ENCODE measurements around the gene KLHL4. TPM values are rescaled to one million over a fixed set of nuclear protein-coding genes. Genes with fewer than 3 reads are reported as not detected.
"Not testable (repeated sequence)": the region's sequence is repeated elsewhere in the genome, so short reads cannot be mapped to it uniquely, and the experiment has no call there.

KLHL4 gene
- total RNA-seq, 1 experiment from 2014 or later, result 1.1 TPM

- Histone ChIP-seq H2AFZ (ENCODE audit: low read length) (no peak overlapping the region), H3K27me3 (ENCODE audit: low read length) (no peaks in the 10 kb centered on the region), H3K4me3 (ENCODE audit: low read length) (no peak overlapping the region), H4K20me1 (ENCODE audit: low read length) (no peaks in the 10 kb centered on the region), H3K9me3 (ENCODE audit: low read length) (no peaks in the 10 kb centered on the region), H3K4me1 (ENCODE audit: insufficient read depth, low read length) (no peaks in the 10 kb centered on the region), H3F3A (ENCODE audit: low read length, unreplicated experiment) (no peaks in the 10 kb centered on the region), H3K9me2 (replicated peaks; ENCODE audit: low read length) (no peaks in the 10 kb centered on the region), H3K36me3 (ENCODE audit: low read depth, low read length) (no peaks in the 10 kb centered on the region), H3K79me2 (ENCODE audit: low read length) (no peaks in the 10 kb centered on the region), H3K9ac (ENCODE audit: low read length) (no peak overlapping the region), H3K4me2 (ENCODE audit: low read length) (no peak overlapping the region), H3K27ac (ENCODE audit: low read length) (no peak overlapping the region)
- intact Hi-C loops (cut with micrococcal nuclease), result no loop called here
- ATAC-seq (no peak), DNase-seq (no peak)
- BruUV-seq (replicated peaks), result no TSS peak
- ChIA-PET POLR2A (ENCODE audit: unreplicated experiment) (no interaction called here), CTCF (no interaction called here)
- TF ChIP-seq EZH2phosphoT487 (IDR thresholded peaks at IDR 0.05; ENCODE audit: borderline replicate concordance, low read length) (no peak), CTCF (conservative IDR thresholded peaks at IDR 0.05; ENCODE audit: low read depth, low read length) (no peak), EZH2 (IDR thresholded peaks at IDR 0.05; ENCODE audit: low read length, unreplicated experiment) (no peak)
These were observed 175.6 kb downstream of the KLHL4 start for GRCh38 chrX:87693204-87693603.

GRCh38 chrX:87697409-87697808, 179.8 kb downstream of the KLHL4 start:
- intact Hi-C loops (cut with micrococcal nuclease), result loop anchor here (1.0 kb wide), 2 partner anchors 35 to 916 kb away; no protein-coding TSS in a partner anchor
- 0 out of 2 replicates have a peak, but pooled peaks have one; percentile 13 for ATAC-seq
- no peaks in the 10 kb centered on the region for H4K20me1 ChIP-seq (ENCODE audit: low read length)
- no peaks in the 10 kb centered on the region for H3K9me3 ChIP-seq (ENCODE audit: low read length)
- ChIA-PET CTCF (no interaction called here), POLR2A (ENCODE audit: unreplicated experiment) (no interaction called here)
- no peaks in the 10 kb centered on the region for H3F3A ChIP-seq (ENCODE audit: low read length, unreplicated experiment)
- no peak overlapping the region for H3K27ac ChIP-seq (ENCODE audit: low read length)
- no peaks in the 10 kb centered on the region for H3K27me3 ChIP-seq (ENCODE audit: low read length)
- no peaks in the 10 kb centered on the region for H3K79me2 ChIP-seq (ENCODE audit: low read length)
- no peak overlapping the region for H3K4me3 ChIP-seq (ENCODE audit: low read length)
- H3K4me2 ChIP-seq (ENCODE audit: low read length), result no peak overlapping the region
- peak; percentile 8 for DNase-seq
- H2AFZ ChIP-seq (ENCODE audit: low read length), result no peak overlapping the region
- H3K9me2 ChIP-seq (replicated peaks; ENCODE audit: low read length), result no peaks in the 10 kb centered on the region
- no peak overlapping the region for H3K9ac ChIP-seq (ENCODE audit: low read length)
- BruUV-seq (replicated peaks), result no TSS peak
- H3K36me3 ChIP-seq (ENCODE audit: low read depth, low read length), result no peaks in the 10 kb centered on the region
- TF ChIP-seq EZH2phosphoT487 (IDR thresholded peaks at IDR 0.05; ENCODE audit: borderline replicate concordance, low read length), result no peak
- 0 out of 2 replicates have a peak, but pooled peaks have one; percentile 8 for TF ChIP-seq CTCF (conservative IDR thresholded peaks at IDR 0.05; ENCODE audit: low read depth, low read length)
- TF ChIP-seq EZH2 (IDR thresholded peaks at IDR 0.05; ENCODE audit: low read length, unreplicated experiment), result no peak
- H3K4me1 ChIP-seq (ENCODE audit: insufficient read depth, low read length), result peaks cover 9% of the 10 kb centered on the region

- ChIA-PET POLR2A (ENCODE audit: unreplicated experiment) (no interaction called here), CTCF (no interaction called here)
- BruUV-seq (replicated peaks), result no TSS peak
- no peak overlapping the region for H2AFZ ChIP-seq (ENCODE audit: low read length)
- no peaks in the 10 kb centered on the region for H3K79me2 ChIP-seq (ENCODE audit: low read length)
- peak overlapping the region; percentile 26; the same call in 1 of the 2 replicates for H3K4me2 ChIP-seq (ENCODE audit: low read length)
- no peaks in the 10 kb centered on the region for H3K27me3 ChIP-seq (ENCODE audit: low read length)
- no peaks in the 10 kb centered on the region for H4K20me1 ChIP-seq (ENCODE audit: low read length)
- no peak overlapping the region for H3K9ac ChIP-seq (ENCODE audit: low read length)
- H3K4me1 ChIP-seq (ENCODE audit: insufficient read depth, low read length), result peaks cover 11% of the 10 kb centered on the region
- TF ChIP-seq CTCF (conservative IDR thresholded peaks at IDR 0.05; ENCODE audit: low read depth, low read length), result no peak
- no peak for TF ChIP-seq EZH2phosphoT487 (IDR thresholded peaks at IDR 0.05; ENCODE audit: borderline replicate concordance, low read length)
- TF ChIP-seq EZH2 (IDR thresholded peaks at IDR 0.05; ENCODE audit: low read length, unreplicated experiment), result no peak
- no peaks in the 10 kb centered on the region for H3F3A ChIP-seq (ENCODE audit: low read length, unreplicated experiment)
- H3K36me3 ChIP-seq (ENCODE audit: low read depth, low read length), result no peaks in the 10 kb centered on the region
- no peak overlapping the region for H3K27ac ChIP-seq (ENCODE audit: low read length)
- DNase-seq, result peak; percentile 68
- H3K9me3 ChIP-seq (ENCODE audit: low read length), result no peaks in the 10 kb centered on the region
- intact Hi-C loops (cut with micrococcal nuclease), result loop anchor here (10.0 kb wide), 1 partner anchor 722 kb away; no protein-coding TSS in a partner anchor
- H3K4me3 ChIP-seq (ENCODE audit: low read length), result no peak overlapping the region
- peak; percentile 84 for ATAC-seq
- H3K9me2 ChIP-seq (replicated peaks; ENCODE audit: low read length), result no peaks in the 10 kb centered on the region
These were observed 185.2 kb downstream of the KLHL4 start for GRCh38 chrX:87702795-87703194.

GRCh38 chrX:87703469-87703868, 185.9 kb downstream of the KLHL4 start:
- H3F3A ChIP-seq (ENCODE audit: low read length, unreplicated experiment); H3K9ac ChIP-seq (ENCODE audit: low read length); BruUV-seq (replicated peaks); H3K9me3 ChIP-seq (ENCODE audit: low read length); H3K36me3 ChIP-seq (ENCODE audit: low read depth, low read length); ATAC-seq; H3K9me2 ChIP-seq (replicated peaks; ENCODE audit: low read length); POLR2A ChIA-PET (ENCODE audit: unreplicated experiment); H2AFZ ChIP-seq (ENCODE audit: low read length); H3K27me3 ChIP-seq (ENCODE audit: low read length); H4K20me1 ChIP-seq (ENCODE audit: low read length); DNase-seq; H3K27ac ChIP-seq (ENCODE audit: low read length); CTCF ChIA-PET; H3K4me3 ChIP-seq (ENCODE audit: low read length); H3K79me2 ChIP-seq (ENCODE audit: low read length); H3K4me2 ChIP-seq (ENCODE audit: low read length): not testable (repeated sequence)
- peaks cover 11% of the 10 kb centered on the region for H3K4me1 ChIP-seq (ENCODE audit: insufficient read depth, low read length)
- intact Hi-C loops (cut with micrococcal nuclease), result loop anchor here (10.0 kb wide), 1 partner anchor 721 kb away; no protein-coding TSS in a partner anchor
